DND-41 (cell line): ENCODE data around the gene KRT15.

Experiments
- ATAC-seq: fragments of 200-7000 bp; cut with Tn5 transposase; 3 replicates; pipeline ENCODE4 v1.9.1; 2021; ENCODE audit warnings: low read depth; ENCODE audit not compliant: insufficient read depth
- DNase-seq: peaks from one replicate; pipeline ENCODE4 v3.0.0-alpha.2; 2020
- H2AFZ ChIP-seq: 2 replicates; pipeline ENCODE4 v1.6.0; 2012; ENCODE audit warnings: low read depth, low read length
- H3K27ac ChIP-seq: 2 replicates; pipeline ENCODE4 v1.5.1; 2012; ENCODE audit warnings: low read length, inconsistent platforms
- H3K27me3 ChIP-seq: fragments of 200-600 bp; sonication (generic); 2 replicates; pipeline ENCODE4 v1.6.0; 2012; ENCODE audit warnings: low read length, mild to moderate bottlenecking, inconsistent platforms; ENCODE audit not compliant: insufficient read depth, poor library complexity
- H3K36me3 ChIP-seq: 2 replicates; pipeline ENCODE4 v1.5.1; 2012; ENCODE audit warnings: low read length, inconsistent platforms; ENCODE audit not compliant: insufficient read depth
- H3K4me1 ChIP-seq: 2 replicates; pipeline ENCODE4 v1.5.1; 2012; ENCODE audit warnings: mild to moderate bottlenecking, low read length; ENCODE audit not compliant: insufficient read depth
- H3K4me2 ChIP-seq: 2 replicates; pipeline ENCODE4 v1.6.0; 2012; ENCODE audit warnings: mild to moderate bottlenecking, moderate library complexity, low read length, inconsistent platforms; ENCODE audit not compliant: insufficient read depth
- H3K4me3 ChIP-seq, 2 experiments: fragments of 200-600 bp in 1 of 2; shearing (Covaris generic) in 1 of 2; 2 replicates each; pipeline ENCODE4 v1.5.1; 2012 to 2016; ENCODE audit warnings: inconsistent platforms in 2 of 2, low read length in 2 of 2, mild to moderate bottlenecking in 2 of 2, low read depth in 1 of 2, moderate library complexity in 1 of 2
- H3K79me2 ChIP-seq: 2 replicates; pipeline ENCODE4 v1.6.0; 2012; ENCODE audit warnings: low read length, inconsistent platforms; ENCODE audit not compliant: insufficient read depth
- H3K9ac ChIP-seq: 2 replicates; pipeline ENCODE4 v1.6.0; 2012; ENCODE audit warnings: low read depth, mild to moderate bottlenecking, inconsistent platforms, low read length, moderate library complexity
- H3K9me3 ChIP-seq: 2 replicates; pipeline ENCODE4 v1.5.1; 2012; ENCODE audit warnings: low read length, moderate library complexity, mild to moderate bottlenecking, inconsistent platforms; ENCODE audit not compliant: insufficient read depth, severe bottlenecking
- H4K20me1 ChIP-seq: 2 replicates; pipeline ENCODE4 v1.6.0; 2012; ENCODE audit warnings: low read length; ENCODE audit not compliant: insufficient read depth
- CTCF ChIP-seq: IDR thresholded peaks from 2 replicates; pipeline ENCODE4 v1.5.1; 2012; ENCODE audit warnings: borderline replicate concordance, low read length, moderate library complexity, mild to moderate bottlenecking; ENCODE audit not compliant: poor library complexity, severe bottlenecking; ENCODE audit errors: extremely low read depth
- EZH2 ChIP-seq: IDR thresholded peaks from 3 replicates; pipeline ENCODE4 v1.6.1; 2012; ENCODE audit warnings: borderline replicate concordance, low read depth, mild to moderate bottlenecking, moderate library complexity, low read length, inconsistent platforms; ENCODE audit not compliant: severe bottlenecking

Gene KRT15

GRCh38 chr17:41542357-41542756, 23.7 kb upstream of the KRT15 start:
- H2AFZ ChIP-seq, result no peak overlapping the region
- no peaks in the 10 kb centered on the region for H3K4me1 ChIP-seq
- H3K27ac ChIP-seq, result no peak overlapping the region
- TF ChIP-seq EZH2, result no peak
- TF ChIP-seq CTCF, result no peak
- DNase-seq, result no peak
- no peak overlapping the region for H3K9ac ChIP-seq
- no peak overlapping the region for H3K4me2 ChIP-seq
- no peak overlapping the region for H3K4me3 ChIP-seq
- no peaks in the 10 kb centered on the region for H3K79me2 ChIP-seq
- H3K36me3 ChIP-seq, result no peaks in the 10 kb centered on the region
- no peaks in the 10 kb centered on the region for H3K9me3 ChIP-seq
- peaks cover 6% of the 10 kb centered on the region for H3K27me3 ChIP-seq
- no peak for ATAC-seq
- no peaks in the 10 kb centered on the region; the same call in 1 of the 2 replicates for H4K20me1 ChIP-seq

- no peaks in the 10 kb centered on the region for H3K79me2 ChIP-seq
- DNase-seq (no peak), ATAC-seq (no peak)
- no peak for TF ChIP-seq EZH2
- no peak for TF ChIP-seq CTCF
- H3K9ac ChIP-seq, result no peak overlapping the region
- H3K4me1 ChIP-seq, result no peaks in the 10 kb centered on the region
- no peak overlapping the region for H3K4me2 ChIP-seq
- no peak overlapping the region for H3K27ac ChIP-seq
- no peaks in the 10 kb centered on the region for H3K9me3 ChIP-seq
- H3K36me3 ChIP-seq, result no peaks in the 10 kb centered on the region
- no peak overlapping the region for H3K4me3 ChIP-seq
- H4K20me1 ChIP-seq, result no peaks in the 10 kb centered on the region
- H3K27me3 ChIP-seq, result peaks cover 11% of the 10 kb centered on the region
- no peak overlapping the region for H2AFZ ChIP-seq
These were observed 22.4 kb upstream of the KRT15 start for GRCh38 chr17:41540921-41541625.

- peaks cover 14% of the 10 kb centered on the region for H3K27me3 ChIP-seq
- no peak overlapping the region for H3K4me3 ChIP-seq
- ATAC-seq (no peak), DNase-seq (no peak)
- H3K9me3 ChIP-seq, result no peaks in the 10 kb centered on the region
- H3K79me2 ChIP-seq, result no peaks in the 10 kb centered on the region
- H2AFZ ChIP-seq, result no peak overlapping the region
- H3K4me1 ChIP-seq, result no peaks in the 10 kb centered on the region
- TF ChIP-seq CTCF, result no peak
- no peak for TF ChIP-seq EZH2
- H3K4me2 ChIP-seq, result no peak overlapping the region
- no peaks in the 10 kb centered on the region for H4K20me1 ChIP-seq
- no peak overlapping the region for H3K9ac ChIP-seq
- H3K27ac ChIP-seq, result no peak overlapping the region
- H3K36me3 ChIP-seq, result no peaks in the 10 kb centered on the region
These were observed 21.4 kb upstream of the KRT15 start for GRCh38 chr17:41539979-41540701.
